22Rv1 (cell line): Measurements from ENCODE around the gene NKD1.

ENCODE experiments used
- H3K27ac ChIP-seq: fragments of 450-650 bp; 2 replicates; pipeline ENCODE4 v1.5.1; 2017
- CTCF ChIP-seq: fragments of 450-650 bp; IDR thresholded peaks from 2 replicates; pipeline ENCODE4 v1.5.1; 2017; ENCODE audit warnings: mild to moderate bottlenecking
- ZFX ChIP-seq: fragments of 450-650 bp; IDR thresholded peaks from 2 replicates; pipeline ENCODE4 v1.6.1; 2017; ENCODE audit warnings: antibody characterized with exemption, borderline replicate concordance

NKD1 gene

GRCh38 chr16:50651835-50652438 is 103.7 kb downstream of the NKD1 start:
- TF ChIP-seq ZFX = no peak
- no peak for TF ChIP-seq CTCF
- H3K27ac ChIP-seq = no peak overlapping the region

- TF ChIP-seq CTCF (no peak), ZFX (no peak)
- no peak overlapping the region for H3K27ac ChIP-seq
Observed at GRCh38 chr16:50652836-50653425, 104.7 kb downstream of the NKD1 start.

DNA sequence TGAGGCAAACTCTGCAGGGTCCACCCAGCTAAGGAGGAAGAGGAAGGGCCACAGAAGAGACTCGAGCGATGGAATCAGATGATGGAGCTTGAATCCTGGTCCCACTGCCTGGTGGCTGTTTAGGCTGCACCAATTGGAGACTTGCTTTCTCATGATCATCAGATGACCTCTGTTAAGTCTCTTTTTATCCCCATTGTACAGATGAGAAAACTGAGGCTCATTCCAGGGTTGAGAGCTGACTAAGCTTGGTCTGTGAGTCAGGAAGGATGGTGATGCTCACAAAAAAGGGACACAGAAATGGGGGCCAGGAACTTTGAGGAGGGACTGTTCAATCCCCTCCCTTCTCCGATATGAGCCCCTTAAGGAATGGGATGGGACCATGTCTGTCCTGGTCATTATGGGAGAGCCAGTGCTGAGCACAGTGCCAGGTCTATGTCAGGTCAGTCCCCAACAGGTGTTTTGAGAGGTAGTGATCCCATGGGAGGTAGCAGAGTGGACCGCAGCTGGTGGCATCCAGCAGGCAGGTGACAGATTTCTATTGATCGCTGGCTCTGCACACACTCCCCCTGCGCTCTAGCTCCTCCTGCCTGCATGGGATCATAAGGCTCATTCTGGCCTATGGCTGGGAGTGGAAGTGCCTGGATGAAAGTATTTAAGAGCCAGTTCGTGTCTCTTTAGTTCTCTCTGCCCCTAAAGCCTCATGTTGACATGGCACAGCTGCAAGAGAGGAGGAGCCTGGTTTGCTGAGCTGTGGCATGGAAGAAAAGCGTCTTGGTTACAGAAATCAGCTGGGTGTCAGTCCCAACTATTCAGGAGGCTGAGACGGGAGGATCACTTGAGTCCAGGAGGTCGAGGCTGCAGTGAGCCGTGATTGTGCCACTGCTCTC is 105.7 kb downstream of the NKD1 start:
- no peak overlapping the region for H3K27ac ChIP-seq
- TF ChIP-seq CTCF (no peak), ZFX (no peak)

GRCh38 chr16:50655558-50656055 is 107.4 kb downstream of the NKD1 start:
- no peak for TF ChIP-seq CTCF
- TF ChIP-seq ZFX = no peak
- H3K27ac ChIP-seq = no peak overlapping the region

- TF ChIP-seq ZFX (no peak), CTCF (no peak)
- no peak overlapping the region for H3K27ac ChIP-seq
Observed at GRCh38 chr16:50657241-50657640, 109.0 kb downstream of the NKD1 start.

DNA sequence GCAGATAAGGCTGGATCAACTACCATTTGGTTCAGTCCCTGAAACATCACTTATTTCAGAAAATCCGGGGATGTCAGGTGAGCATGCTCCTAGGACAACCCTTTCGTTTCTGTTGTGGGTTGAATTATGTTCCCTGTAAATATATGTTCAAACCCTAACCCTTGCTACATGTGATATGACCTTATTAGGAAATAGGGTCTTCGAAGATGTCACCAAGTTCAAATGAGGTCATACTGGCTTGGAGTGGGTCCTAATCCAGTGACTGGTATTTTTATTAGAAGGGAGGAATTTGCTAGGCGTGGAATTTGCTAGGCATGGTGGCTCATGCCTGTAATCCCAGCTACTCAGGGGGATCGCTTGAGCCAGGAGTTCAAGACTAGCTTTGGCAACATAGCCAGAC is 111.6 kb downstream of the NKD1 start:
- H3K27ac ChIP-seq = no peak overlapping the region
- TF ChIP-seq ZFX (no peak), CTCF (no peak)
